Stimulated activated CD8-positive, alpha-beta memory T cell treated with anti-CD3 and anti-CD28 coated beads, Interleukin-7, amount 100 ng/mL, for 4 hours (primary cell): ENCODE results near the gene LRRC46.

Source experiments
- DNase-seq, 2 donors: peaks; one replicate each; pipeline ENCODE4 v3.0.0-alpha.2; 2020; ENCODE audit warnings: low read depth in 2 of 2

The LRRC46 gene

GRCh38 chr17:47878203-47879027 is 46.9 kb downstream of the LRRC46 start:
- no peak for DNase-seq

- DNase-seq, result no peak
These were observed 47.6 kb downstream of the LRRC46 start for GRCh38 chr17:47879028-47879585.

- no peak for DNase-seq
These were observed 48.4 kb downstream of the LRRC46 start for GRCh38 chr17:47879776-47880454.

GRCh38 chr17:47882247-47882646 is 50.8 kb downstream of the LRRC46 start:
- DNase-seq, result no peak

GRCh38 chr17:47882695-47883588 is 51.5 kb downstream of the LRRC46 start:
- no peak for DNase-seq

GRCh38 chr17:47883589-47884426 is 52.3 kb downstream of the LRRC46 start:
- no peak for DNase-seq

GRCh38 chr17:47884427-47884740 is 52.9 kb downstream of the LRRC46 start:
- no peak for DNase-seq

- DNase-seq, result no peak
These were observed 53.6 kb downstream of the LRRC46 start for GRCh38 chr17:47884905-47885730.
